ENCODE results near the gene HMX1. TPM values are rescaled to one million over a fixed set of nuclear protein-coding genes. Genes with fewer than 3 reads are reported as not detected.
A peak's percentile ranks its signal among the peaks of the same experiment; 100 is the strongest.

HMX1 gene
- polyA plus RNA-seq, 1 of the 3 experiments (the other 2 are of a cell fraction): 0.20 TPM

DNA sequence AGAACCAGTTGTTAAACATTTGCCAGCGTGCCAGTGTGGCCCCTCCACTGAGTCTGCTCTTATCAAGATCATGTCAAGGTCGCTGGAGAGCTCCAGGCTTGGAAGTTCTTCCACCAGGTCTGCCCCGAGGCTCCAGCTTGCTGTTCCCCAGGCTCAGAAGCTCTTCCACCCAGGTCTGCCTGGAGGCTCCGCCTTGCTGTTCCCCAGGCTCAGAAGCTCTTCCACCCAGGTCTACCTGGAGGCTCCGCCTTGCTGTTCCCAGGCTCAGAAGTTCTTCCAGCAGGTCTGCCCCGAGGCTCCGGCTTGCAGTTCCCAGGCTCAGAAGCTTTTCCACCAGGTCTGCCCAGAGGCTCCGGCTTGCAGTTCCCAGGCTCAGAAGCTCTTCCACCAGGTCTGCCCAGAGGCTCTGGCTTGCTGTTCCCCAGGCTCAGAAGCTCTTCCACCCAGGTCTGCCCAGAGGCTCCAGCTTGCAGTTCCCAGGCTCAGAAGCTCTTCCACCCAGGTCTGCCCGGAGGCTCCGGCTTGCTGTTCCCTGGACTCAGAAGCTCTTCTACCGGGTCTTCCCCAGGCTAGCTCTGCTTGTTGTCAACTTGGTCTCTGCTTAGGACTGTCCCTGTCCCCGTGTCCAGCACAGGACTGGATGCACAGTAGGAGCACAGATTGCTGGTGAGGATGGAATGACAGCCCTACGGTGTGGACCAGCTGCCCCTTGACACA, 54.4 kb downstream of the HMX1 start:
- Histone ChIP-seq H4K20me1 (ENCODE audit: insufficient read depth) (no peaks in the 10 kb centered on the region), H3F3A (replicated peaks; ENCODE audit: insufficient read depth) (no peaks in the 10 kb centered on the region), H3K4me3 (ENCODE audit: low read depth in 2 of 2, low read length in 1 of 2) (no peak overlapping the region), H3K4me1 (ENCODE audit: control insufficient read depth in 1 of 2, insufficient read depth in 2 of 2, low read depth in 1 of 2, low read length in 1 of 2) (peaks cover 0 to 20% of the 10 kb centered on the region in 2 experiments; a peak in 1 of 4 replicates), H3K9ac (no peak overlapping the region), H3K9me3 (no peaks in the 10 kb centered on the region), H3K79me2 (ENCODE audit: insufficient read depth) (no peaks in the 10 kb centered on the region), H2AFZ (ENCODE audit: low read depth) (no peak overlapping the region), H3K27ac (ENCODE audit: low read depth in 2 of 2, low read length in 1 of 2) (peak overlapping the region in 1 of 2 experiments; percentile 56; a peak in 1 of 4 replicates), H3K27me3 (ENCODE audit: insufficient read depth) (no peaks in the 10 kb centered on the region), H3K9me2 (no peaks in the 10 kb centered on the region), H3K4me2 (no peak overlapping the region), H3K36me3 (replicated peaks in 1 of 2; ENCODE audit: control insufficient read depth in 1 of 2, insufficient read depth in 2 of 2, low read length in 1 of 2) (no peaks in the 10 kb centered on the region)
- 20% methylated on average over 4 of the region's 13 CpGs for WGBS (ENCODE audit: low lambda C conversion rate)
- POLR2A ChIA-PET: interaction anchor here (1.2 kb wide), 1 partner anchor 22 kb away, joined by 3 read pairs; no protein-coding TSS in a partner anchor
- CTCF ChIA-PET: interaction anchor here (1.3 to 2.3 kb wide), 2 partner anchors 22 to 129 kb away, joined by 4 to 17 read pairs; no protein-coding TSS in a partner anchor
- no peak for TF ChIP-seq GABPA (IDR thresholded peaks at IDR 0.05; ENCODE audit: low read depth)
- TF ChIP-seq MEF2A (IDR thresholded peaks at IDR 0.05; ENCODE audit: borderline replicate concordance, low read depth): no peak
- TF ChIP-seq GATA2 (CRISPR knock-in tag; IDR thresholded peaks at IDR 0.05): no peak
- no peak for TF ChIP-seq RXRA (IDR thresholded peaks at IDR 0.05; ENCODE audit: borderline replicate concordance, low read depth)
- no peak for TF ChIP-seq NRF1 (IDR thresholded peaks at IDR 0.05; ENCODE audit: low read depth, low read length)
- no peak for TF ChIP-seq FOXJ3 (CRISPR knock-in tag; IDR thresholded peaks at IDR 0.05)
- no peak for TF ChIP-seq MXI1 (IDR thresholded peaks at IDR 0.05; ENCODE audit: low read depth, low read length)
- TF ChIP-seq, protein P1, sequence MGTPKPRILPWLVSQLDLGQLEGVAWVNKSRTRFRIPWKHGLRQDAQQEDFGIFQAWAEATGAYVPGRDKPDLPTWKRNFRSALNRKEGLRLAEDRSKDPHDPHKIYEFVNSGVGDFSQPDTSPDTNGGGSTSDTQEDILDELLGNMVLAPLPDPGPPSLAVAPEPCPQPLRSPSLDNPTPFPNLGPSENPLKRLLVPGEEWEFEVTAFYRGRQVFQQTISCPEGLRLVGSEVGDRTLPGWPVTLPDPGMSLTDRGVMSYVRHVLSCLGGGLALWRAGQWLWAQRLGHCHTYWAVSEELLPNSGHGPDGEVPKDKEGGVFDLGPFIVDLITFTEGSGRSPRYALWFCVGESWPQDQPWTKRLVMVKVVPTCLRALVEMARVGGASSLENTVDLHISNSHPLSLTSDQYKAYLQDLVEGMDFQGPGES (IDR thresholded peaks at IDR 0.05; ENCODE audit: low read depth, low read length): no peak
- no peak for TF ChIP-seq RAD21 (IDR thresholded peaks at IDR 0.05; ENCODE audit: low read length)
- no peak for TF ChIP-seq TAF1 (IDR thresholded peaks at IDR 0.05; ENCODE audit: borderline replicate concordance, low read depth, low read length)
- TF ChIP-seq, protein P2, sequence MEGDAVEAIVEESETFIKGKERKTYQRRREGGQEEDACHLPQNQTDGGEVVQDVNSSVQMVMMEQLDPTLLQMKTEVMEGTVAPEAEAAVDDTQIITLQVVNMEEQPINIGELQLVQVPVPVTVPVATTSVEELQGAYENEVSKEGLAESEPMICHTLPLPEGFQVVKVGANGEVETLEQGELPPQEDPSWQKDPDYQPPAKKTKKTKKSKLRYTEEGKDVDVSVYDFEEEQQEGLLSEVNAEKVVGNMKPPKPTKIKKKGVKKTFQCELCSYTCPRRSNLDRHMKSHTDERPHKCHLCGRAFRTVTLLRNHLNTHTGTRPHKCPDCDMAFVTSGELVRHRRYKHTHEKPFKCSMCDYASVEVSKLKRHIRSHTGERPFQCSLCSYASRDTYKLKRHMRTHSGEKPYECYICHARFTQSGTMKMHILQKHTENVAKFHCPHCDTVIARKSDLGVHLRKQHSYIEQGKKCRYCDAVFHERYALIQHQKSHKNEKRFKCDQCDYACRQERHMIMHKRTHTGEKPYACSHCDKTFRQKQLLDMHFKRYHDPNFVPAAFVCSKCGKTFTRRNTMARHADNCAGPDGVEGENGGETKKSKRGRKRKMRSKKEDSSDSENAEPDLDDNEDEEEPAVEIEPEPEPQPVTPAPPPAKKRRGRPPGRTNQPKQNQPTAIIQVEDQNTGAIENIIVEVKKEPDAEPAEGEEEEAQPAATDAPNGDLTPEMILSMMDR (IDR thresholded peaks at IDR 0.05): no peak
- no peak for TF ChIP-seq NFIC (IDR thresholded peaks at IDR 0.05; ENCODE audit: borderline replicate concordance)
- no peak for TF ChIP-seq EZH2phosphoT487 (IDR thresholded peaks at IDR 0.05; ENCODE audit: borderline replicate concordance, low read depth)
- no peak for TF ChIP-seq ELF1 (IDR thresholded peaks at IDR 0.05)
- no peak for TF ChIP-seq FOSL2 (IDR thresholded peaks at IDR 0.05; ENCODE audit: borderline replicate concordance, low read depth)
- no peak for TF ChIP-seq CHD2 (IDR thresholded peaks at IDR 0.05; ENCODE audit: low read length, partially characterized antibody)
- DNase-seq: peak; percentile 1

Measured in SK-N-SH (cell line).